MM.1S (cell line): Measurements from ENCODE around the gene MAPKAP1.

Experiments used
- EZH2 ChIP-seq: fragments of 300-600 bp; sonication (generic); optimal IDR thresholded peaks from 2 replicates; pipeline ENCODE3; 2017; ENCODE audit warnings: low read depth, mild to moderate bottlenecking, antibody characterized with exemption, low read length, mixed read lengths
- EZH2phosphoT487 ChIP-seq: fragments of 300-600 bp; sonication (generic); IDR thresholded peaks from 2 replicates; pipeline ENCODE4 v1.6.1; 2018; ENCODE audit warnings: antibody characterized with exemption, low read length
- TF ChIP-seq, protein P1 (sequence below): fragments of 300-600 bp; sonication (generic); IDR thresholded peaks from 2 replicates; pipeline ENCODE4 v1.5.1; 2016; ENCODE audit warnings: antibody characterized with exemption, low read length, mixed read lengths

- TF ChIP-seq, protein P1, sequence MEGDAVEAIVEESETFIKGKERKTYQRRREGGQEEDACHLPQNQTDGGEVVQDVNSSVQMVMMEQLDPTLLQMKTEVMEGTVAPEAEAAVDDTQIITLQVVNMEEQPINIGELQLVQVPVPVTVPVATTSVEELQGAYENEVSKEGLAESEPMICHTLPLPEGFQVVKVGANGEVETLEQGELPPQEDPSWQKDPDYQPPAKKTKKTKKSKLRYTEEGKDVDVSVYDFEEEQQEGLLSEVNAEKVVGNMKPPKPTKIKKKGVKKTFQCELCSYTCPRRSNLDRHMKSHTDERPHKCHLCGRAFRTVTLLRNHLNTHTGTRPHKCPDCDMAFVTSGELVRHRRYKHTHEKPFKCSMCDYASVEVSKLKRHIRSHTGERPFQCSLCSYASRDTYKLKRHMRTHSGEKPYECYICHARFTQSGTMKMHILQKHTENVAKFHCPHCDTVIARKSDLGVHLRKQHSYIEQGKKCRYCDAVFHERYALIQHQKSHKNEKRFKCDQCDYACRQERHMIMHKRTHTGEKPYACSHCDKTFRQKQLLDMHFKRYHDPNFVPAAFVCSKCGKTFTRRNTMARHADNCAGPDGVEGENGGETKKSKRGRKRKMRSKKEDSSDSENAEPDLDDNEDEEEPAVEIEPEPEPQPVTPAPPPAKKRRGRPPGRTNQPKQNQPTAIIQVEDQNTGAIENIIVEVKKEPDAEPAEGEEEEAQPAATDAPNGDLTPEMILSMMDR = no peak
- TF ChIP-seq EZH2 (no peak), EZH2phosphoT487 (no peak)
These were observed 294.8 kb downstream of the MAPKAP1 start for GRCh38 chr9:125412166-125412565.
